ENCODE data around the gene BBS9. TPM values are rescaled to one million over a fixed set of nuclear protein-coding genes. Genes with fewer than 3 reads are reported as not detected.

The BBS9 gene
- total RNA-seq = 10 to 100 TPM in 2 of 3 donors, 1 to 10 TPM in 1; 8.2 to 23.5 (median 15.8) TPM
- long read RNA-seq, donor 1 = 0 reads
- long read RNA-seq, donor 2, partial matches to known transcripts = 0 of 1 reads
- long read RNA-seq, donor 2, other reads (novel, unspliced or antisense) = 1 of 1 reads

GRCh38 chr7:33128990-33129805 is at the start of gene BBS9:
BBS9 (plus strand) TSS chr7:33129564; CDS start chr7:33146253, 16,689 bp downstream.
- TF ChIP-seq CTCF (IDR thresholded peaks at IDR 0.05) = no peak
- Histone ChIP-seq H3K9me3 (no peaks in the 10 kb centered on the region), H3K4me3 (peak within 1 kb of the TSS; percentile 33), H3K36me3 (ENCODE audit: low read depth) (no peaks in the 10 kb centered on the region), H3K4me1 (ENCODE audit: low read depth) (no peaks in the 10 kb centered on the region)
- ATAC-seq = peak; percentile 99
- intact Hi-C loops (cut with DNase I, micrococcal nuclease) = no loop called here
- peak; percentile 96 to 98 (median 97) for DNase-seq

DNA sequence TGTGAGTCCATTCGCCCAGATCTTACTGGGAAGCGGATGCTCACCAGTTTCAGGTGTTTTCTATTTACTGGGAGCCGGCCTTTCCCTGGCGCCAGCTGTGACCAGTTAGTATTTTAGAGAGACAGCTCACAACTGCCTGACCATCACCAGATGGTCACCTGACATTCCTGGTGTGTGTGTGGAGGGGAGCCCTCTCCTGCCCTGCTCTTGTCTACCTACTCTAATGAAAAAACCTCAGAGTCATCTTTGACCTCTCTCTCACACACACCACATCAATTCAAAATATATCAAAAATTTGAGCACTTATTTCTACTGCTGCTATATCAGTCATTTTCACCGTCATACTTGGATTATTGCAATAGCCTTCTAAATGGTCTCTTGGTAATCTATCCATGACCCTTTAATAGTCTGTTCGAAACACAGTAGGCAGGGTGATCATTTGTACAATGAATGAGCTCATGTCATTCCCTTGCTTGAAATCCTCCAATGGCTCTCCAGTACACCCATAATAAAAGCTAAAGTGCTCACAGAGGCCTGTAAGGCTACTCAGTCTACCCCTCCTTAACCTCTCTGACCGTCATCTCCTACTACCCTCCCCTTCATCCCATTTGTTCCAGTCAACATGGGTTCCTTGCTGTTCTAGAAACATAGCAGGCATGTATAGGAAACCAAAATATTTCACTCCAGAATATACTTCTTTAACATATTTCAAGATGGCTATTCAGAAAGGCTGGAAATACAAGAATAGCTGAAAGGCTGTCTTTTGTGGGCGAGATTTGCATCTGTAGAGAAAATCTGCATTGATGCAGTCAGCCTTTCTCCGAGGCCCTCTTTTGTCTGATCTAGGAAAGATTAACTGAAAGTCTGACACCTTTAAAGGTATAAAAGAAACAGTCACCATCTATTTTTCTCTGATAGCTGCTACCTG is 49.3 kb upstream of the BBS9 start:
- no peaks in the 10 kb centered on the region for H3K36me3 ChIP-seq (ENCODE audit: low read depth)
- no peak for DNase-seq
- no peak for TF ChIP-seq CTCF (IDR thresholded peaks at IDR 0.05)
- intact Hi-C loops (cut with DNase I, micrococcal nuclease) = no loop called here
- ATAC-seq = no peak
- no peak overlapping the region for H3K4me3 ChIP-seq
- H3K4me1 ChIP-seq (ENCODE audit: low read depth) = no peaks in the 10 kb centered on the region
- no peaks in the 10 kb centered on the region for H3K9me3 ChIP-seq

DNA sequence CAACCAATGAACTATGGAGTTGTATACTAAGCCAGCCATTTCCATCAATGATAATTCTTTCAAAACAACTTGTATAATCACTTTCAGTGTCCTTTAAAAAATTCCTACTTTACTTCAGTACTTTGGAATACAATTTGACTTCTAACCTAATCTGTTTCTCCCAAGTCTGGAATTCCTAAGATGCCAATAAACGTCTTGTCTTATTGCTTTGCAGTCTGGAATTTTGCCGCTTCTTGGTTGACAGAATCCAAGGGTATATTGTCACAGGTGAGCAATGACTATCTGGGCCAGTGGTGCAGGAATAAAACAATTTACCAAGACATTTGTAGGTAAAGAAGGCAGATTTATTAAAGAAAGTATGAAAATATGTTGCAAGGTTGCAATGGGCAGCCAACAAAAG is 42.0 kb upstream of the BBS9 start:
- Histone ChIP-seq H3K9me3 (no peaks in the 10 kb centered on the region), H3K4me1 (ENCODE audit: low read depth) (no peaks in the 10 kb centered on the region), H3K36me3 (ENCODE audit: low read depth) (no peaks in the 10 kb centered on the region), H3K4me3 (no peak overlapping the region)
- no peak for TF ChIP-seq CTCF (IDR thresholded peaks at IDR 0.05)
- no peak for DNase-seq
- intact Hi-C loops (cut with DNase I, micrococcal nuclease) = no loop called here
- no peak for ATAC-seq

- H3K4me1 ChIP-seq (ENCODE audit: low read depth) = no peaks in the 10 kb centered on the region
- intact Hi-C loops (cut with DNase I, micrococcal nuclease) = no loop called here
- H3K36me3 ChIP-seq (ENCODE audit: low read depth) = no peaks in the 10 kb centered on the region
- no peaks in the 10 kb centered on the region for H3K9me3 ChIP-seq
- no peak for TF ChIP-seq CTCF (IDR thresholded peaks at IDR 0.05)
- no peak overlapping the region for H3K4me3 ChIP-seq
- ATAC-seq = no peak
- DNase-seq = no peak
These were observed 41.5 kb upstream of the BBS9 start for GRCh38 chr7:33087858-33088257.

DNA sequence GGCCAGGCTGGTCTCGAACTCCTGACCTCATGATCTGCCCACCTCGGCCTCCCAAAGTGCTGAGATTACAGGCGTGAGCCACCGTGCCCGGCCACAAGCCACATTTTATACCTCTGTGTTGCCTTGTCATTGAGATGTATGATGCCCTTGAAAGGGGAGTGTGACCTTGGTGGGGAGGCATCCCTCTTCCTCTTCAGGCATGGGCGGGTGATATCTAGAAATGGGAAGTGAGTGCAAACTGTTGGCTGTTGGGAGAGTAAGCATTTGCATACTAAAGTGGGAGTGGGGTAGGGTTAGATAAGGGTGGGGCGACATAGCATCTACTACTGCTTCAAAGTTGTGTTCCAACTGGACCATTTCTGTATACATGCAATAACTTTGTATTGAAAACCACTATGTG is 40.2 kb upstream of the BBS9 start:
- no peaks in the 10 kb centered on the region for H3K36me3 ChIP-seq (ENCODE audit: low read depth)
- H3K4me3 ChIP-seq = no peak overlapping the region
- no peak for TF ChIP-seq CTCF (IDR thresholded peaks at IDR 0.05)
- no peaks in the 10 kb centered on the region for H3K9me3 ChIP-seq
- ATAC-seq (no peak), DNase-seq (no peak)
- intact Hi-C loops (cut with DNase I, micrococcal nuclease) = no loop called here
- no peaks in the 10 kb centered on the region for H3K4me1 ChIP-seq (ENCODE audit: low read depth)
